HG03565 (cell line): Measurements from ENCODE around the gene MALSU1.
"Not testable (repeated sequence)": the region's sequence is repeated elsewhere in the genome, so short reads cannot be mapped to it uniquely, and the experiment has no call there.

ENCODE experiments used
- ATAC-seq: cut with Tn5 transposase; IDR thresholded peaks from one replicate; pipeline ENCODE4 v1.9.1; 2021; ENCODE audit warnings: mild to moderate bottlenecking, moderate library complexity; ENCODE audit not compliant: unreplicated experiment

The MALSU1 gene

GRCh38 chr7:23285657-23286646 lies 13.2 kb upstream of the MALSU1 start:
- ATAC-seq: no peak

- no peak for ATAC-seq
These were observed 11.5 kb upstream of the MALSU1 start for GRCh38 chr7:23287612-23288011.

GRCh38 chr7:23290993-23291392 lies 8.1 kb upstream of the MALSU1 start:
- ATAC-seq: no peak

GRCh38 chr7:23291957-23292560 lies 7.1 kb upstream of the MALSU1 start:
- no peak for ATAC-seq

- ATAC-seq: no peak
These were observed 6.5 kb upstream of the MALSU1 start for GRCh38 chr7:23292623-23293022.

- no peak for ATAC-seq
These were observed 5.6 kb upstream of the MALSU1 start for GRCh38 chr7:23293500-23294073.

- no peak for ATAC-seq
These were observed 4.4 kb upstream of the MALSU1 start for GRCh38 chr7:23294549-23295400.

- no peak for ATAC-seq
These were observed 3.8 kb upstream of the MALSU1 start for GRCh38 chr7:23295401-23295697.

- no peak for ATAC-seq
These were observed 828 bp upstream of the MALSU1 start for GRCh38 chr7:23298141-23298881.

- no peak for ATAC-seq
These were observed 696 bp downstream of the MALSU1 start for GRCh38 chr7:23299770-23300300.

GRCh38 chr7:23306936-23307521 lies 7.9 kb downstream of the MALSU1 start:
- ATAC-seq: no peak

GRCh38 chr7:23308754-23309153 lies 9.6 kb downstream of the MALSU1 start:
- no peak for ATAC-seq

GRCh38 chr7:23312141-23312540 lies 13.0 kb downstream of the MALSU1 start:
- ATAC-seq: not testable (repeated sequence)

GRCh38 chr7:23315366-23315765 lies 16.2 kb downstream of the MALSU1 start:
- no peak for ATAC-seq

GRCh38 chr7:23331132-23331531 lies 32.0 kb downstream of the MALSU1 start:
- ATAC-seq: no peak

GRCh38 chr7:23332193-23332592 lies 33.1 kb downstream of the MALSU1 start:
- ATAC-seq: no peak

- no peak for ATAC-seq
These were observed 33.9 kb downstream of the MALSU1 start for GRCh38 chr7:23332910-23333612.

GRCh38 chr7:23333671-23334246 lies 34.6 kb downstream of the MALSU1 start:
- ATAC-seq: no peak
